ENCODE results near the gene COP1. TPM values are rescaled to one million over a fixed set of nuclear protein-coding genes. Genes with fewer than 3 reads are reported as not detected.

Gene COP1
- total and polyA plus RNA-seq, 2 of the 8 experiments (the other 6 are each of a cell fraction or from before 2014, with no cell fraction given) = 26.2 to 44.9 TPM

DNA sequence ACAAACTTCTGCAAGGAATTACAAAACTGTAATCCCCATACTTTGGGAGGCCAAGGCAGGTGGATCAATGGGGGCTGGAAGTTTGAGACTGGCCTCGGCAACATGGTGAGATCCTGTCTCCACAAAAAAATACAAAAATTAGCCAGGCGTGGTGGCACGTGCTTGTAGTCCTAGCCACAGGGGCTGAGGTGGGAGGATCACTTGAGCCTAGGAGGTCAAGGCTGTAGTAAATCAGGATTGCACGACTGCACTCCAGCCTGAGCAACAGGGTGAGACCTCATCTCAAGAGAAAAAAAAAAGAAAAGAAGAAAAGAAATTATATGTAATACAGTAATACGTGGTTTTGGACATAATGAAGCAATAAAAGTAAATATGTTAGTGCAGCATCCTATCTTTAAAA is 138.2 kb downstream of the COP1 start (continued):
- TF ChIP-seq, protein P1, sequence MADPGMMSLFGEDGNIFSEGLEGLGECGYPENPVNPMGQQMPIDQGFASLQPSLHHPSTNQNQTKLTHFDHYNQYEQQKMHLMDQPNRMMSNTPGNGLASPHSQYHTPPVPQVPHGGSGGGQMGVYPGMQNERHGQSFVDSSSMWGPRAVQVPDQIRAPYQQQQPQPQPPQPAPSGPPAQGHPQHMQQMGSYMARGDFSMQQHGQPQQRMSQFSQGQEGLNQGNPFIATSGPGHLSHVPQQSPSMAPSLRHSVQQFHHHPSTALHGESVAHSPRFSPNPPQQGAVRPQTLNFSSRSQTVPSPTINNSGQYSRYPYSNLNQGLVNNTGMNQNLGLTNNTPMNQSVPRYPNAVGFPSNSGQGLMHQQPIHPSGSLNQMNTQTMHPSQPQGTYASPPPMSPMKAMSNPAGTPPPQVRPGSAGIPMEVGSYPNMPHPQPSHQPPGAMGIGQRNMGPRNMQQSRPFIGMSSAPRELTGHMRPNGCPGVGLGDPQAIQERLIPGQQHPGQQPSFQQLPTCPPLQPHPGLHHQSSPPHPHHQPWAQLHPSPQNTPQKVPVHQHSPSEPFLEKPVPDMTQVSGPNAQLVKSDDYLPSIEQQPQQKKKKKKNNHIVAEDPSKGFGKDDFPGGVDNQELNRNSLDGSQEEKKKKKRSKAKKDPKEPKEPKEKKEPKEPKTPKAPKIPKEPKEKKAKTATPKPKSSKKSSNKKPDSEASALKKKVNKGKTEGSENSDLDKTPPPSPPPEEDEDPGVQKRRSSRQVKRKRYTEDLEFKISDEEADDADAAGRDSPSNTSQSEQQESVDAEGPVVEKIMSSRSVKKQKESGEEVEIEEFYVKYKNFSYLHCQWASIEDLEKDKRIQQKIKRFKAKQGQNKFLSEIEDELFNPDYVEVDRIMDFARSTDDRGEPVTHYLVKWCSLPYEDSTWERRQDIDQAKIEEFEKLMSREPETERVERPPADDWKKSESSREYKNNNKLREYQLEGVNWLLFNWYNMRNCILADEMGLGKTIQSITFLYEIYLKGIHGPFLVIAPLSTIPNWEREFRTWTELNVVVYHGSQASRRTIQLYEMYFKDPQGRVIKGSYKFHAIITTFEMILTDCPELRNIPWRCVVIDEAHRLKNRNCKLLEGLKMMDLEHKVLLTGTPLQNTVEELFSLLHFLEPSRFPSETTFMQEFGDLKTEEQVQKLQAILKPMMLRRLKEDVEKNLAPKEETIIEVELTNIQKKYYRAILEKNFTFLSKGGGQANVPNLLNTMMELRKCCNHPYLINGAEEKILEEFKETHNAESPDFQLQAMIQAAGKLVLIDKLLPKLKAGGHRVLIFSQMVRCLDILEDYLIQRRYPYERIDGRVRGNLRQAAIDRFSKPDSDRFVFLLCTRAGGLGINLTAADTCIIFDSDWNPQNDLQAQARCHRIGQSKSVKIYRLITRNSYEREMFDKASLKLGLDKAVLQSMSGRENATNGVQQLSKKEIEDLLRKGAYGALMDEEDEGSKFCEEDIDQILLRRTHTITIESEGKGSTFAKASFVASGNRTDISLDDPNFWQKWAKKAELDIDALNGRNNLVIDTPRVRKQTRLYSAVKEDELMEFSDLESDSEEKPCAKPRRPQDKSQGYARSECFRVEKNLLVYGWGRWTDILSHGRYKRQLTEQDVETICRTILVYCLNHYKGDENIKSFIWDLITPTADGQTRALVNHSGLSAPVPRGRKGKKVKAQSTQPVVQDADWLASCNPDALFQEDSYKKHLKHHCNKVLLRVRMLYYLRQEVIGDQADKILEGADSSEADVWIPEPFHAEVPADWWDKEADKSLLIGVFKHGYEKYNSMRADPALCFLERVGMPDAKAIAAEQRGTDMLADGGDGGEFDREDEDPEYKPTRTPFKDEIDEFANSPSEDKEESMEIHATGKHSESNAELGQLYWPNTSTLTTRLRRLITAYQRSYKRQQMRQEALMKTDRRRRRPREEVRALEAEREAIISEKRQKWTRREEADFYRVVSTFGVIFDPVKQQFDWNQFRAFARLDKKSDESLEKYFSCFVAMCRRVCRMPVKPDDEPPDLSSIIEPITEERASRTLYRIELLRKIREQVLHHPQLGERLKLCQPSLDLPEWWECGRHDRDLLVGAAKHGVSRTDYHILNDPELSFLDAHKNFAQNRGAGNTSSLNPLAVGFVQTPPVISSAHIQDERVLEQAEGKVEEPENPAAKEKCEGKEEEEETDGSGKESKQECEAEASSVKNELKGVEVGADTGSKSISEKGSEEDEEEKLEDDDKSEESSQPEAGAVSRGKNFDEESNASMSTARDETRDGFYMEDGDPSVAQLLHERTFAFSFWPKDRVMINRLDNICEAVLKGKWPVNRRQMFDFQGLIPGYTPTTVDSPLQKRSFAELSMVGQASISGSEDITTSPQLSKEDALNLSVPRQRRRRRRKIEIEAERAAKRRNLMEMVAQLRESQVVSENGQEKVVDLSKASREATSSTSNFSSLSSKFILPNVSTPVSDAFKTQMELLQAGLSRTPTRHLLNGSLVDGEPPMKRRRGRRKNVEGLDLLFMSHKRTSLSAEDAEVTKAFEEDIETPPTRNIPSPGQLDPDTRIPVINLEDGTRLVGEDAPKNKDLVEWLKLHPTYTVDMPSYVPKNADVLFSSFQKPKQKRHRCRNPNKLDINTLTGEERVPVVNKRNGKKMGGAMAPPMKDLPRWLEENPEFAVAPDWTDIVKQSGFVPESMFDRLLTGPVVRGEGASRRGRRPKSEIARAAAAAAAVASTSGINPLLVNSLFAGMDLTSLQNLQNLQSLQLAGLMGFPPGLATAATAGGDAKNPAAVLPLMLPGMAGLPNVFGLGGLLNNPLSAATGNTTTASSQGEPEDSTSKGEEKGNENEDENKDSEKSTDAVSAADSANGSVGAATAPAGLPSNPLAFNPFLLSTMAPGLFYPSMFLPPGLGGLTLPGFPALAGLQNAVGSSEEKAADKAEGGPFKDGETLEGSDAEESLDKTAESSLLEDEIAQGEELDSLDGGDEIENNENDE (IDR thresholded peaks at IDR 0.05; ENCODE audit: insufficient replicate concordance, low read length) = no peak
- TF ChIP-seq CEBPB (IDR thresholded peaks at IDR 0.05; ENCODE audit: low read depth, low read length) = no peak
- no peak for TF ChIP-seq JUN (IDR thresholded peaks at IDR 0.05; ENCODE audit: low read depth, low read length)
- no peak for TF ChIP-seq CBX8 (IDR thresholded peaks at IDR 0.05; ENCODE audit: borderline replicate concordance, low read depth, low read length)
- TF ChIP-seq TCF12 (IDR thresholded peaks at IDR 0.05; ENCODE audit: low read depth, low read length) = no peak
- TF ChIP-seq NRF1 (IDR thresholded peaks at IDR 0.05; ENCODE audit: low read depth, low read length) = no peak
- no peak for TF ChIP-seq GTF2F1 (IDR thresholded peaks at IDR 0.05; ENCODE audit: borderline replicate concordance, low read depth, low read length)
- no peak for TF ChIP-seq TEAD4 (IDR thresholded peaks at IDR 0.05; ENCODE audit: low read depth, low read length)
- no peak for TF ChIP-seq CREB1 (IDR thresholded peaks at IDR 0.05)
- no peak for TF ChIP-seq EZH2 (IDR thresholded peaks at IDR 0.05; ENCODE audit: low read depth, low read length, severe bottlenecking)
